22Rv1 (cell line): ENCODE measurements around the gene ANO3.

Experiments used
- CTCF ChIP-seq: fragments of 450-650 bp; IDR thresholded peaks from 2 replicates; pipeline ENCODE4 v1.5.1; 2017; ENCODE audit warnings: mild to moderate bottlenecking
- ZFX ChIP-seq: fragments of 450-650 bp; IDR thresholded peaks from 2 replicates; pipeline ENCODE4 v1.6.1; 2017; ENCODE audit warnings: antibody characterized with exemption, borderline replicate concordance

- TF ChIP-seq CTCF, result no peak
- TF ChIP-seq ZFX, result no peak
These were observed 276.7 kb downstream of the ANO3 start for GRCh38 chr11:26608507-26609146.
